Measurements from ENCODE around the gene ST3GAL4.

- TF ChIP-seq POLR2A (IDR thresholded peaks at IDR 0.05) (no peak), CTCF (IDR thresholded peaks at IDR 0.05 in 4 of 5, conservative IDR thresholded peaks at IDR 0.05 in 1 of 5) (no peak)
Measured at GRCh38 chr11:126406368-126406767, 50.9 kb downstream of the ST3GAL4 start.

All from gastrocnemius medialis (tissue), 4 donors.